GM10847 (cell line): Measurements from ENCODE around the gene PPIF.

ENCODE experiments used
- POLR2A ChIP-seq: IDR thresholded peaks from 2 replicates; pipeline ENCODE4 v1.6.1; 2011; ENCODE audit not compliant: insufficient read length; ENCODE audit errors: extremely low read depth

Gene PPIF

DNA sequence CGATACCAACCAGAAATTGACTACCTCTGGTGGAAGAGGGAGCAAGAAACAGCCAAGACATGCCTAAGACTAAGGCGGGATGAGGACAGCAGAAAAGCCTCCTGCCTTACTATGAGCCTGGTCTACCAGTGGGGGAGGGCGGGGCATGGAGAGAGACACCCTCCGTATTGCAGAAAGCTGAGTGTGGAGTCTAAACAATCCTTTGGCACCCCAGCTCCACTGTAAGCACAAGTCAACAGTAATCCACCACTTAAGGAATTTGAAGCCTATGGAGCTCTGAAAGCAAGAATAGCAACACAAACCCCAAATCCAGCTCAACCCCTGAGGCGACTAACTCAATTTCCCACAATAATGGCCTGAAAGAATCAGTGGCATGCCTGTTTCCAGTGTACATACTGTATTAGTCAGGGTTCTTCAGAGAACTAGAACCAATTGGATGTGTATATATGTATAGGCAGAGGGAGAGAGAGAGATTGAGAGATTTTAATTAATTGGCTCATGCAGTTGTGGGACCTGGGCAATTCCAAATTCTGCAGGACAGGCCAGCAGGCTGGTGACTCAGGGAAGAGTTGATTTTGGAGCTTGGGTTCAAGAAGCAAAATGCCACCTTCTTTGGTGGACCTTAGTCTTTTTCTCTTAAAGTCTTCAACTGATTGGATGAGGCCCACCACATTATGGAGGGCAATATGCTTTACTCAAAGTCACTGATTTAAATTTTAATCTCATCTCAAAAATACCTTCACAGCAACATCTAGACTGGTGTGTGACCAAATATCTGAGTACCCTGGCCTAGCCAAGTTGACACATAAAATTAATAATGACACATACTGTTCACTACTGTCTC is 13.5 kb downstream of the PPIF start:
- TF ChIP-seq POLR2A = no peak

- no peak for TF ChIP-seq POLR2A
These were observed 14.6 kb downstream of the PPIF start for GRCh38 chr10:79361726-79362397.

DNA sequence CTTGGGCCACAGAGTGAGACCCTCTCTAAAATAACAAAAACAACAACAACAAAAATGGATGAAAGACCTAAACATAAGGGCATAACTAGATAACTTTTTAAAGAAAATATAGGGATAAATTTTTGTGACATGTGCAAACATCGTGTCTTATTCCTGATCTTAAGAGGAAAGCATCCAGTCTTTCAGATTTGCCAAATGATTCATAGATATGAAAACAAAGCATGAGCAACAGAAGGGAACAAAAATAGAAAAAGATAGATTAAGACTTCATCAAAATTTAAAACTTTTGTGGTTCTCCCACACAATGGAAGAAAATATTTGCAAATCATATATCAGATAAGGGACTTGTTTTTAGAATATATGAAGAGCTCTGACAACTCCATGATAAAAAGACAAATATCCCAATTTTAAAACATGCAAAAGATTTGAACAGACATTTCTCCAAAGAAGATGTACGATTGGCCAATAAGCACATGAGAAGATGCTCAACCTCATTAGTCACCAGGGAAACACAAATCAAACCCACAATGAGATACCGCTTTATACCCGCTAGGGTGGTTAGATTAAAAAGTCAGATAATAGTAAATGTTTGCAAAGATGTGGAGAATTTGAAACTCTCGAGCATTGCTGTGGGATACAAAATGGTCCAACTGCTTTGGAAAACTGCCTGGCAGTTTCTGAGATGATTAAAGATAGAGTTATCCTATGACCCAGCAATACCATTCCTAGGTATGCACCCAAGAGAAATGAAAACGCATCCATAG is 20.3 kb downstream of the PPIF start:
- no peak for TF ChIP-seq POLR2A

DNA sequence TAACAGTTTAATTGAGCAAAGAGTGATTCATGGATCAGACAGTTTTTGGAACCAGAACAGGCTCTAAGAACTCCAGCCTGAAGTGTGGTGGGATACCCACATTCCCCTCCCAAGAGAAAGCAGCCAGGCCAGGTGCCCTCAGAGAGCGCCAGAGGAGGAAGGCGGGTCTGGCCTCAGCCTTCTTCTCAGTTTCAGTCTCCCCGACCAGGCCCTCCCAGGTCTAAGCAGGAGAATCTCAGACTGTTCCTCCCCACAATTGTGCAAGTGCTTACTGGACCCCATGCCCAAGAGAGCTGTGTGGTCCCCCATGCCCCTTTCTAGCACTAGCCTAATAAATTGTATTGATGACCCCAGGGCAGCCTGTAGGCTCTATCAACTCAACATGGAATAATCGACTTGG is 25.6 kb downstream of the PPIF start:
- no peak for TF ChIP-seq POLR2A

DNA sequence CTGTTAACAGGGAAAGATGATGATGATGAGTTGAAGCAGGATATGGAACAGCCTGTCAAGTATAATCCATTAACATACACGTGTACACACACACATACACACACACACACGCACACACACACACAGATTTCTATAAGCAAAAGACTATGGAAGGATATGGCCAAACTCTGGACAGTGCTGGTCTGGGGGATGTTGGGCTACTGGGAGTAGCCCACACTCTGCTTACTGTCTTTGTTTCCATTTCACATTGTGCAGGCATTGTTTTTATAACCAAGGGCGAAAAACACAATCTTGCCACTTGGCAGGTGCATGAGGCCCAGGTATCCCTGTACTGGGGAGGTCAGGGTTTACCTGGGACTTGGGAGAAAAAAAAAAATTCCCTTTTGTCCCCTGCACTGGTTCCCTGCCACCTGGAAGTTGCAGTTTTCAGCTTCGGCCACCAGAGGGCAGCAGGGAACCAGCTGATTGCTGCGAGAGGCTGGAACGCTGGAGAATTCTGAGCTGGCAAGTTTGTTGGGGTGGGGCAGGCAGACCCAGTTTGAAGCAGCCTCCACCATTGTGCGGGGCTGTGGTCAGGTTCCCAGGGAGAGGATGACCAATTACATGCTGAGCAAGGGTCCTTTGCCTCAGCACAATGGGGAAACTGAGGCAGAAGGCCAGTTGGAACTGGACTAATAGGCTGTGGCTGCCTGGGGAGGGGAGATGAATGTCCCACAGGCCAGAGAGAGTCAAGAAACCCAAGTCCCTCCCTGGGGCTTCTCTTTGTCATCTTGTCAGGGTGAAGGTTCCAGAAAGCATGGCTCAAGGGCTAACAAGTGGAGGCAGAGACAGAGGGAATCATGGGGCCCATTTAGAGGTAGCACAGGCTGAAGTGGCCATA is 27.3 kb downstream of the PPIF start:
- no peak for TF ChIP-seq POLR2A

DNA sequence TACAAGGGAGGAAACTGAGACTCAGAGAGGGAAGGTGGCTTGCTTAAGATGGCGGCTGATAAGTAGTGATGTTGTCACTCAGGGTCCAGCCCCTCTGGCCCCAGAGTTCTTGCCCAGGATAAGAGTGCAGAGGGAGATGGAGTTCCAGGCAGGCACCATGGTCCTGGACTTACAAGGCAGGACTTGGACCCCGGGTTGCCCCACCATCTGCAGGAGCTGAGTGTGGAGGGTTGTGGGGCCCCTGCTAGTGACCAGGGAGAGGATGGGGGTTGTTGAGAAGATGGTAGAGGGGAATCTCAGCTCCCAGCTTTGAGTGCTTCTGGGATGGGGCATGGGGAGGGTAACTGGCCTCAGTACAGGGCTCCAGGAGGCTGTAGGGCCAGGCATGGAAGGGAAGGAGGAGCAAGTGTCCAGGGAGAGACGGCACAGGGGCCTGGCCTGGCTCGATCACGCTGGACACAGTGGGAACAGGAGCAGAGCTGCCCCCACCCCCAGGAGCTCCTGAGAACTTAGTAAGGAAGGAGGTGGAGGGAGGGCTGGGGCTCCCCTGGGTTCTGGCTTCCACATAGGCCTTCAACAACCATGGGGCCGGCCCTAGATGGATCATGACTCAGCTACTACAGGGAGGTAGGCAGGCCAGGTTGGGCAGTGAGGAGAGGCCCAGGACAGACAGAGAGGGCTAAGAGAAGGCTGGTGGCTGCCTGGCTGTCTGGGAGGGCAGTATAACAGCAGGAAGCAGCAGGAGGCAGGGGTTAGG is 28.2 kb downstream of the PPIF start:
- no peak for TF ChIP-seq POLR2A

GRCh38 chr10:79376078-79376628 is 28.9 kb downstream of the PPIF start:
- no peak for TF ChIP-seq POLR2A

DNA sequence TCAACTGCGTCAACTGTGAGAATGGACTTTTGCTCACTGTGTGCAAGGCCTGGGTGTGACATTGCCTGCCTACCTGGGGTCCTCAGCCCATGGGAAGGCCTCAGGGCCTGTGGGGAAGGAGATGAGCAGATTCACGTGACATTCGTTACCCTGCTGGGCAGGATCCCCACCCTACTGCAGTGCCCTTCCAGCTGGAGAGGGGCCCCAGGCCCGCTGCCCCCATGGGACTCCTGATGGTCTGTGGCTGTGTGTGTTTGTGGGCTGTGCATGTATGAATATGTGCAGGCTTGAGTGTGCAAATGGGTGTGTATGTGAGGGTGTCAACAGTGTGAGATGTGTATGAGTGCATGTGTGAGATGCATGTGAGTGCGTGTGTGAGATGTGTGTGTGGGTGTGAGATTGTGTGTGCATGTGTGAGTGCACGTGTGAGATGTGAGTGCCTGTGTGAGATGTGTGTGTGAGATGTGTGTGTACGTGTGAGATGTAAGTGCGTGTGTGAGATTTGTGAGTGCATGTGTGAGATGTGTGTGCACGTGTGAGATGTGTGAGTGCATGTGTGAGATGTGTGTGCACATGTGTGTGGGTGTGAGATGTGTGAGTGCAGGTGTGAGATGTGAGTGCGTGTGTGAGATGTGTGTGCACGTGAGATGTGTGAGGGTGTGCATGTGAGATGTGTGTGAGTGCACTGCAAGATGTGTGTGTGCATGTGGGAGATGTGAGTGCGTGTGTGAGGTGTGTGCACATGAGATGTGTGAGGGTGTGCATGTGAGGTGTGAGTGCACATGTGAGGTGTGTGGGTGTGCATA is 29.7 kb downstream of the PPIF start:
- TF ChIP-seq POLR2A = no peak

GRCh38 chr10:79377557-79378382 is 30.5 kb downstream of the PPIF start:
- no peak for TF ChIP-seq POLR2A

- no peak for TF ChIP-seq POLR2A
These were observed 31.0 kb downstream of the PPIF start for GRCh38 chr10:79378383-79378646.

DNA sequence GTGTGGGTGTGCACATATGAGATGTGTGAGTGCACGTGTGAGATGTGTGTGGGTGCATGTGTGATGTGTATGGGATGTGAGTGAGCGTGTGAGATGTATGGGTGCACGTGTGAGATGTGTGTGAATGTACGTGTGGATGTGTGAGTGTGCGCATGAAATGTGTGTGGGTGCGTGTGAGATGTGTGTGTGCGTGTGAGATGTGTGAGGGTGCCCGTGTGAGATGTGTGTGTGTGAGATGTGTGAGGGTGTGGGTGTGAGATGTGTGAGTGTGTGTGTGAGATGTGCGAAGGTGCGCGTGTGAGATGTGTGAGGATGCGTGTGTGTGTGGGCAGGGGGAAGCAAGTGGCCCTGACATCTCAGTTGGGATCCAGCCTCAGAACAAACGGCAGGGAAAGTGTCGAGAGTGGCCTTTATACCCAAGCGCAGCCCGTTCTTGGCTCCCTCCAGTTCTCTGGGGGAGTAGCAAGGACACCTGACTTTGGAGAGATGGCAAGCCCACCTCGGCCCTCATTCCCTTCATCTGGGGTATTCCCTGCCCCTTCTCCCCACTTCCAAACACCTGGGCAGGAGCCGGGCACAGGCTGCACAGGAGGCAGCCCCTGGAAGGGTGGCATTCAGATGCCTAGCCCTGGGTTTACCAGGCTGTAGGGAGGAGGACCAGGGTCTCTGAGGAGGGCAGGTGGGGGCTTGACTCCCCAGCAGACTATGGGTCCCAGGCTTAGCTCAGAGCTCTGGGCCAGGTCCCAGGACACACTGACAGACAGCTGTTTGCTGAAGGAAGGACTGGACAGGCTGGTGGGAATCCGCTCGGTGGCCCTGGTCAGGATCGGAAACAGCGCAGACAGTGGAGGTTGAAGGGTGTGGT is 31.6 kb downstream of the PPIF start:
- TF ChIP-seq POLR2A = no peak
